Duodenal mucosa (tissue), 2 donors: ENCODE results near the gene SREK1IP1.
A peak's percentile ranks its signal among the peaks of the same experiment; 100 is the strongest.

Experiments used
- H3K27ac ChIP-seq: one replicate; pipeline ENCODE4 v1.7.0; 2013; ENCODE audit warnings: low read depth, low read length
- H3K27me3 ChIP-seq, 2 donors: one replicate each; pipeline ENCODE4 v1.7.0; 2013; ENCODE audit warnings: low read length in 2 of 2, control low read depth in 1 of 2; ENCODE audit not compliant: insufficient read depth in 2 of 2, control insufficient read depth in 1 of 2
- H3K36me3 ChIP-seq, 2 donors: one replicate each; pipeline ENCODE4 v1.7.0; 2013; ENCODE audit warnings: low read length in 2 of 2, control low read depth in 1 of 2; ENCODE audit not compliant: insufficient read depth in 2 of 2, control insufficient read depth in 1 of 2
- H3K4me1 ChIP-seq, 2 donors: one replicate each; pipeline ENCODE4 v1.7.0; 2013; ENCODE audit warnings: low read length in 2 of 2, control low read depth in 1 of 2; ENCODE audit not compliant: insufficient read depth in 2 of 2, control insufficient read depth in 1 of 2
- H3K4me3 ChIP-seq, 2 donors: one replicate each; pipeline ENCODE4 v1.7.0; 2013; ENCODE audit warnings: low read length in 2 of 2, low read depth in 1 of 2
- H3K9ac ChIP-seq, 2 donors: one replicate each; pipeline ENCODE4 v1.7.0; 2013; ENCODE audit warnings: low read length in 2 of 2, low read depth in 1 of 2
- H3K9me3 ChIP-seq, 2 donors: one replicate each; pipeline ENCODE4 v1.7.0; 2013; ENCODE audit warnings: low read length in 2 of 2, control low read depth in 1 of 2; ENCODE audit not compliant: control insufficient read depth in 1 of 2

The SREK1IP1 gene

GRCh38 chr5:64690417-64691151 is 77.9 kb downstream of the SREK1IP1 start, which contains the start of gene SHISAL2B:
Gene SHISAL2B, plus strand, starts transcription at chr5:64690503. Its CDS starts 121 bp downstream, at chr5:64690624.
- H3K4me3 ChIP-seq = peak within 1 kb of the TSS in 1 of 2 donors; percentile 7
- H3K27me3 ChIP-seq = peaks cover 16 to 37% of the 10 kb centered on the region in 2 donors
- H3K9me3 ChIP-seq = no peaks in the 10 kb centered on the region
- no peak within 1 kb of the TSS for H3K9ac ChIP-seq
- no peaks in the 10 kb centered on the region for H3K36me3 ChIP-seq
- H3K27ac ChIP-seq = no peak within 1 kb of the TSS
- H3K4me1 ChIP-seq = no peaks in the 10 kb centered on the region

- Histone ChIP-seq H3K27ac (no peak overlapping the region), H3K9me3 (no peaks in the 10 kb centered on the region), H3K9ac (no peak overlapping the region), H3K36me3 (no peaks in the 10 kb centered on the region), H3K4me1 (no peaks in the 10 kb centered on the region), H3K27me3 (peaks cover 16 to 37% of the 10 kb centered on the region in 2 donors), H3K4me3 (peak overlapping the region in 1 of 2 donors; percentile 7)
These were observed 78.4 kb downstream of the SREK1IP1 start for GRCh38 chr5:64690104-64690416.

GRCh38 chr5:64688965-64689364 is 79.5 kb downstream of the SREK1IP1 start:
- H3K27me3 ChIP-seq = peaks cover 16 to 37% of the 10 kb centered on the region in 2 donors
- no peak overlapping the region for H3K9ac ChIP-seq
- no peaks in the 10 kb centered on the region for H3K4me1 ChIP-seq
- no peaks in the 10 kb centered on the region for H3K36me3 ChIP-seq
- H3K27ac ChIP-seq = no peak overlapping the region
- no peak overlapping the region for H3K4me3 ChIP-seq
- H3K9me3 ChIP-seq = no peaks in the 10 kb centered on the region

- Histone ChIP-seq H3K4me1 (no peaks in the 10 kb centered on the region), H3K27me3 (peaks cover 16 to 37% of the 10 kb centered on the region in 2 donors), H3K9me3 (no peaks in the 10 kb centered on the region), H3K9ac (no peak overlapping the region), H3K4me3 (no peak overlapping the region), H3K27ac (no peak overlapping the region), H3K36me3 (no peaks in the 10 kb centered on the region)
These were observed 80.1 kb downstream of the SREK1IP1 start for GRCh38 chr5:64688391-64688790.

GRCh38 chr5:64685866-64686265 is 82.6 kb downstream of the SREK1IP1 start:
- no peak overlapping the region for H3K9ac ChIP-seq
- H3K36me3 ChIP-seq = no peaks in the 10 kb centered on the region
- no peaks in the 10 kb centered on the region for H3K4me1 ChIP-seq
- peaks cover 16 to 20% of the 10 kb centered on the region in 2 donors for H3K27me3 ChIP-seq
- no peak overlapping the region for H3K27ac ChIP-seq
- no peak overlapping the region for H3K4me3 ChIP-seq
- no peaks in the 10 kb centered on the region for H3K9me3 ChIP-seq

- H3K27ac ChIP-seq = no peak overlapping the region
- no peak overlapping the region for H3K4me3 ChIP-seq
- H3K9ac ChIP-seq = no peak overlapping the region
- H3K27me3 ChIP-seq = no peaks in the 10 kb centered on the region
- no peaks in the 10 kb centered on the region for H3K36me3 ChIP-seq
- H3K9me3 ChIP-seq = no peaks in the 10 kb centered on the region
- H3K4me1 ChIP-seq = no peaks in the 10 kb centered on the region
These were observed 85.9 kb downstream of the SREK1IP1 start for GRCh38 chr5:64682608-64683007.

- no peaks in the 10 kb centered on the region for H3K36me3 ChIP-seq
- no peaks in the 10 kb centered on the region for H3K4me1 ChIP-seq
- no peak overlapping the region for H3K27ac ChIP-seq
- no peak overlapping the region for H3K4me3 ChIP-seq
- no peaks in the 10 kb centered on the region for H3K27me3 ChIP-seq
- H3K9ac ChIP-seq = no peak overlapping the region
- H3K9me3 ChIP-seq = no peaks in the 10 kb centered on the region
These were observed 88.2 kb downstream of the SREK1IP1 start for GRCh38 chr5:64680289-64680688.

- Histone ChIP-seq H3K4me3 (no peak overlapping the region), H3K9ac (no peak overlapping the region), H3K27me3 (no peaks in the 10 kb centered on the region), H3K36me3 (no peaks in the 10 kb centered on the region), H3K4me1 (no peaks in the 10 kb centered on the region), H3K27ac (no peak overlapping the region), H3K9me3 (no peaks in the 10 kb centered on the region)
These were observed 90.1 kb downstream of the SREK1IP1 start for GRCh38 chr5:64678374-64678773.

GRCh38 chr5:64671678-64672077 is 96.8 kb downstream of the SREK1IP1 start:
- no peaks in the 10 kb centered on the region for H3K36me3 ChIP-seq
- no peak overlapping the region for H3K27ac ChIP-seq
- H3K4me3 ChIP-seq = no peak overlapping the region
- H3K27me3 ChIP-seq = no peaks in the 10 kb centered on the region
- no peak overlapping the region for H3K9ac ChIP-seq
- no peaks in the 10 kb centered on the region for H3K4me1 ChIP-seq
- H3K9me3 ChIP-seq = no peaks in the 10 kb centered on the region

- no peak overlapping the region for H3K9ac ChIP-seq
- H3K36me3 ChIP-seq = no peaks in the 10 kb centered on the region
- H3K4me1 ChIP-seq = no peaks in the 10 kb centered on the region
These were observed 98.2 kb downstream of the SREK1IP1 start for GRCh38 chr5:64670277-64670676.

More at GRCh38 chr5:64670277-64670676, 98.2 kb downstream of the SREK1IP1 start:
- H3K27ac ChIP-seq = no peak overlapping the region
- H3K4me3 ChIP-seq = no peak overlapping the region
- no peaks in the 10 kb centered on the region for H3K27me3 ChIP-seq
- H3K9me3 ChIP-seq = no peaks in the 10 kb centered on the region
